HAP-1 (cell line): Measurements from ENCODE around the gene MREG.

Experiments
- DNase-seq, 2 experiments: peaks; one replicate each; pipeline ENCODE4 v3.0.0-alpha.2; 2016 to 2020; ENCODE audit warnings: low spot score in 2 of 2
- H3K27me3 ChIP-seq: fragments of 250-450 bp; sonication (Bioruptor Pico); 2 replicates; pipeline ENCODE4 v1.5.1; 2020; ENCODE audit warnings: low read depth, mild to moderate bottlenecking, moderate library complexity
- H3K36me3 ChIP-seq: fragments of 250-450 bp; sonication (Bioruptor Pico); replicated peaks from 2 replicates; pipeline ENCODE4 v1.5.1; 2020; ENCODE audit warnings: mild to moderate bottlenecking
- H3K4me1 ChIP-seq: fragments of 250-450 bp; sonication (Bioruptor Pico); 2 replicates; pipeline ENCODE4 v1.5.1; 2020; ENCODE audit warnings: mild to moderate bottlenecking
- H3K4me3 ChIP-seq: fragments of 250-450 bp; sonication (Bioruptor Pico); 2 replicates; pipeline ENCODE4 v1.5.1; 2020; ENCODE audit warnings: mild to moderate bottlenecking, moderate library complexity
- H3K9me3 ChIP-seq: fragments of 250-450 bp; sonication (Bioruptor Pico); 2 replicates; pipeline ENCODE4 v1.5.1; 2020; ENCODE audit warnings: mild to moderate bottlenecking, moderate library complexity
- in situ Hi-C: fragments of 300-500 bp; cut with MboI; formaldehyde crosslinking; loops from 3 replicates; pipeline ENCODE4 v1.14.3; 2020; ENCODE audit warnings: low sequenced_read_pairs, inconsistent platforms, mixed read lengths

Gene MREG, protein sequence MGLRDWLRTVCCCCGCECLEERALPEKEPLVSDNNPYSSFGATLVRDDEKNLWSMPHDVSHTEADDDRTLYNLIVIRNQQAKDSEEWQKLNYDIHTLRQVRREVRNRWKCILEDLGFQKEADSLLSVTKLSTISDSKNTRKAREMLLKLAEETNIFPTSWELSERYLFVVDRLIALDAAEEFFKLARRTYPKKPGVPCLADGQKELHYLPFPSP

DNA sequence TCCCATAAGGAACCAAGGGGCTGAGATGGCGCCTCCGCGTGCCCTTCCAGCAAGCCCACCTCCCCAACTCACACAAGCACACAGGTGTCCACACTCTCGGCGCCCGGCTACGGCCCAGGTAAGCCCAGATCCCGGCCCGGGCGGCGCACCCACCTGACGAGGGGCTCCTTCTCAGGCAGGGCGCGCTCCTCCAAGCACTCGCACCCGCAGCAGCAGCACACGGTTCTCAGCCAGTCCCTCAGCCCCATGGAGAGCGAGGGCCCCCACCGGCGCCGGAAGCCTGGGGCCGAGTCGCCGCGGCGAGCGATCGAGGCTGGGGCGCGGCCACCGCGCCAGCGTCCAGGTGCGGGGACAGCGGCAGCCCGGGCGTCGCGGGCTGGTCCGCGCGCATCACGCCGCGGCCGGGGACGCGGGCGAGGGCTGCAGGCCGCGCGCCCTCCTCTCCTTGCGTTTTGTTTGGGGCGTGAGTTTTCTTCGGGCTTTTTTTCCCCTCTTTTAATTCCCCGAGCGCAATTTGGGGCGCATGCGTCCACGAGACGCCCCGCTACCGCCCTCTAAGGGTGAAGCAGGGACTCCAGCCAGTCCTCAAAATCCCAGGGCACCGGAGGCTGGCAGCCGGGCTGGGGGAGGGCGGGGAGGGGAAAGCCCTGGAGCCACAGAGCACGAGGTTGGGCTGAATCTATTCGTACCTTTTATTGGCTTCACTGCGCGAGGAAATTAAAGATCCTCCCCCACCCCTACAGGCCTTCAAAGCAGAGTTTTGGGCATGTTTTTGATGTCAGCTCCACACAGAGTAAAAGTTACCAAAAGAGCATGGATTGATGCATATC is at the start of gene MREG:
Gene MREG, minus strand, starts transcription at position 472 of the 830 bp plus-strand sequence. Its CDS starts 224 bp downstream, at position 248.
- Histone ChIP-seq H3K4me1 (peaks cover 14% of the 10 kb centered on the region), H3K9me3 (no peaks in the 10 kb centered on the region), H3K27me3 (no peaks in the 10 kb centered on the region), H3K36me3 (no peaks in the 10 kb centered on the region), H3K4me3 (peak within 1 kb of the TSS; percentile 71)
- peak; percentile 80 to 94 for DNase-seq
- in situ Hi-C loops = no loop called here

DNA sequence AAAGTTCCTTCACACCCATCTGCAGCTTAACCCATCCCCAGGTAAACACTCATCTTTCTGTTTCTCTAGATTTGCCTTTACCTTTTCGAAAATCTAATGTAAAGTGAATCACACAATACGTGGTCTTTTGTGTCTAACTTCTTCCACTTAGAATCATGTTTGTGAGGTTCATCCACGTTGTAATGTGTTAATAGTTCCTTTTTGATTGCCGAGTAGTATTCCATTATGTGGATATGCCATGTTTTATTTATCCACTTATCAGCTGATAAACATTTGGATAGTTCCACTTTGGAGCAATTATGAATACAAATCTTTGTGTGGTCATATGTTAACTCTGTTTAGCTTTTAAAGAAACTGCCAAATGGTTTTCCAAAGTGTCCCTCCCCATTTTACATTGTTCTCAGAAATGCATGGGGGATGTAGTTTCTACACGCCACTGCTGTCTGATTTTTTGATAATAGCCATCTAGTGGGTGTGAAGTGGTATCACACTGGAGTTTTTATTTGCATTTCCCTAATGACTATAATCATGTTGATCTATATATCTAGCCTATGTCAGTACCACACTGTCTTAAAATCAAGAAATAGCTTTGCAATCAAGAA is 46.0 kb upstream of the MREG start:
- in situ Hi-C loops = no loop called here
- no peak overlapping the region for H3K4me3 ChIP-seq
- H3K4me1 ChIP-seq = peaks cover 3% of the 10 kb centered on the region
- H3K9me3 ChIP-seq = no peaks in the 10 kb centered on the region
- no peaks in the 10 kb centered on the region for H3K27me3 ChIP-seq
- DNase-seq = peak in 1 of 2 experiments; percentile 6
- H3K36me3 ChIP-seq = peaks cover 13% of the 10 kb centered on the region

DNA sequence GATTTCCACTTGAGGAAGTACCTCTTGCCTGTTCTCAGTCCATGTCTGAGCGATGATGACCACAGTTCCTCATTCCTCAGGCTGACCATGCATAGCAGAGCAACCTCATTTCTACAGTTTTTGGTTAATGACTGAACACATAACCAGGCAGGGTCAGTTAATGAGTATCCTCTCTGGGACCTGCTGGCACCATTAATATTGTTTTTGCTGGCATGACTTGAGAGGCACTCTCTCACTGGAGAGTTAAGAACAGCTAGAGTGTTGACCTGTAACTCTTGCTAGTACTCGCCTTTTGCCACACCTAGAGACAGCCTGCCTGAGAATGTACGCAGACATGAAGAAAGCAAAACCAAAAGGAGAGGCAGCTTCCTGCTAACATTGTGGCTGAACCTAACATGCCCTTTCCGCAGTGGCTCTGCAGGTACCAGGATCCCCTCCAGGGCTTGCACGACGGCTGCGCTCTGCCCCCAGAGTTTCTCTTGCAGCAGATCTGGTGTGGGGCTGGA is 44.4 kb upstream of the MREG start:
- H3K4me1 ChIP-seq = peaks cover 3% of the 10 kb centered on the region
- in situ Hi-C loops = no loop called here
- H3K36me3 ChIP-seq = peaks cover 7% of the 10 kb centered on the region
- H3K4me3 ChIP-seq = no peak overlapping the region
- H3K27me3 ChIP-seq = no peaks in the 10 kb centered on the region
- no peak for DNase-seq
- no peaks in the 10 kb centered on the region for H3K9me3 ChIP-seq

GRCh38 chr2:216056739-216057138 is 43.4 kb upstream of the MREG start:
- in situ Hi-C loops = no loop called here
- peak in 1 of 2 experiments; percentile 10 for DNase-seq
- no peaks in the 10 kb centered on the region for H3K27me3 ChIP-seq
- peaks cover 3% of the 10 kb centered on the region for H3K4me1 ChIP-seq
- H3K4me3 ChIP-seq = no peak overlapping the region
- H3K36me3 ChIP-seq = peaks cover 7% of the 10 kb centered on the region; the same call in 1 of the 2 replicates
- H3K9me3 ChIP-seq = no peaks in the 10 kb centered on the region

DNA sequence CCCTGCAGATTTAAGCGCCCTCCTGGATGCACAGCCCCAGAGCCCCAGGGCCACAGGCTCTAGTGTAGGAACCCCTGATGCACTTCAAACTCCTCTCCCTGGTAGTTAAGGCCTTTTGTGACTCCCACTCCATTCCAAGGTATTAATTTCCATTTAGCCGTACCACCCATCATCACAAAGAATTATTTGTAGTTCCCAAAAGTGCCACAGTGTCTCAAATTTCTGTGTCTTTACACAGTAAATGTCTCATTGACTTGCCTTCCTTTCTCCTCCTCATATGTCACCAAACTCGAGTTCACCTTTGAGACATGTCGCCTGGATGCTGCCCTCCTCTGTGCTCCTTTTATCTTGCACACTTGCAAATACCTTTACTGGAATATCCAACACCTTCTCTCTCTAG is 42.3 kb upstream of the MREG start:
- in situ Hi-C loops = no loop called here
- DNase-seq = no peak
- no peak overlapping the region for H3K4me3 ChIP-seq
- peaks cover 3% of the 10 kb centered on the region for H3K4me1 ChIP-seq
- H3K9me3 ChIP-seq = no peaks in the 10 kb centered on the region
- H3K36me3 ChIP-seq = peaks cover 7% of the 10 kb centered on the region; the same call in 1 of the 2 replicates
- H3K27me3 ChIP-seq = no peaks in the 10 kb centered on the region

GRCh38 chr2:216052420-216052819 is 39.1 kb upstream of the MREG start:
- Histone ChIP-seq H3K9me3 (no peaks in the 10 kb centered on the region), H3K27me3 (no peaks in the 10 kb centered on the region), H3K4me1 (peaks cover 3% of the 10 kb centered on the region), H3K36me3 (no peaks in the 10 kb centered on the region), H3K4me3 (no peak overlapping the region)
- in situ Hi-C loops = no loop called here
- DNase-seq = no peak

DNA sequence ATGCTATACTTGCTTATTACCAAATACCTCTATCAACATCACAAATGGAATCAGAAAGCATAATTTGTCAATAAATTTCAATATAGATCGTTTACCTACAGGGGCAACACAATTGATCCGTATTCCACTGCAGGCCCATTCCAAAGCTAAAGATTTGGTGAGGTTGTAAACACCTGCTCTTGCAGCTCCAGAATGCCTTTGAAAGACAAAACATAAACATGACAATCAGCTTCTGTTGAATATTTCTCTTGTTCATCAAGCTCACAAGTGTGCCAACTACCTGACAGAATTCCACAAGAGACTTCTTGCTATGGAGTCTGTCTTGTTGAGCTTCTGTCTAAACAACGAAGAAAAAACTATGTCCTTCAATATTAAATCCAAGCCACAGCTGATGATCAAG is 38.0 kb upstream of the MREG start:
- Histone ChIP-seq H3K9me3 (no peaks in the 10 kb centered on the region), H3K36me3 (0 out of 2 replicates have a peak, but pooled peaks cover 4% of the 10 kb centered on the region), H3K27me3 (no peaks in the 10 kb centered on the region), H3K4me1 (no peaks in the 10 kb centered on the region; the same call in 1 of the 2 replicates), H3K4me3 (no peak overlapping the region)
- in situ Hi-C loops = no loop called here
- no peak for DNase-seq

DNA sequence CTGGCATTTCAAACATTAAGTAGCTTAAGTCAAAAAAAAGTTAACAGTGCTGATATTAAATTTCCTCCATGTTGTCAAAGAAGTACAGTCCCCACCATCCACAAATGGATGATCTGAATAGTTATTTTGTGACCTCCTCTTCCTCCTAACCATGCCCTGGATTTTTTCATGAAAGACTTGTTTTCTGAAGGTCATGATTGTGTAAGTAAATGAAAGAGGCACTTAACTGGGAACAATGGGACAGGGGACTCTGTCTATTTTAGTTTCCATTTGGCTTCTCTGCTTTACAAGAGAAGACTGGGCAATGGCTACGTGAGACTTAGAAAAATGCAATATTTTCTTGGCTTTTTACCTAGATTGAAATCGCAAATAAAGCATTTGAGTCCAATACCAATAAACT is 36.1 kb upstream of the MREG start:
- H3K4me1 ChIP-seq = no peaks in the 10 kb centered on the region; the same call in 1 of the 2 replicates
- H3K27me3 ChIP-seq = no peaks in the 10 kb centered on the region
- no peaks in the 10 kb centered on the region for H3K9me3 ChIP-seq
- no peak for DNase-seq
- no peak overlapping the region for H3K4me3 ChIP-seq
- in situ Hi-C loops = no loop called here
- H3K36me3 ChIP-seq = 0 out of 2 replicates have a peak, but pooled peaks cover 4% of the 10 kb centered on the region

- in situ Hi-C loops = no loop called here
- H3K27me3 ChIP-seq = no peaks in the 10 kb centered on the region
- H3K9me3 ChIP-seq = no peaks in the 10 kb centered on the region
- 0 out of 2 replicates have a peak, but pooled peaks cover 4% of the 10 kb centered on the region for H3K36me3 ChIP-seq
- no peak for DNase-seq
- H3K4me3 ChIP-seq = no peak overlapping the region
- no peaks in the 10 kb centered on the region; the same call in 1 of the 2 replicates for H3K4me1 ChIP-seq
Measured at GRCh38 chr2:216047397-216047796, 34.0 kb upstream of the MREG start.

- Histone ChIP-seq H3K4me3 (no peak overlapping the region), H3K36me3 (0 out of 2 replicates have a peak, but pooled peaks cover 4% of the 10 kb centered on the region), H3K9me3 (no peaks in the 10 kb centered on the region), H3K4me1 (no peaks in the 10 kb centered on the region; the same call in 1 of the 2 replicates), H3K27me3 (no peaks in the 10 kb centered on the region)
- in situ Hi-C loops = no loop called here
- DNase-seq = no peak
Measured at GRCh38 chr2:216044883-216045486, 31.6 kb upstream of the MREG start.

DNA sequence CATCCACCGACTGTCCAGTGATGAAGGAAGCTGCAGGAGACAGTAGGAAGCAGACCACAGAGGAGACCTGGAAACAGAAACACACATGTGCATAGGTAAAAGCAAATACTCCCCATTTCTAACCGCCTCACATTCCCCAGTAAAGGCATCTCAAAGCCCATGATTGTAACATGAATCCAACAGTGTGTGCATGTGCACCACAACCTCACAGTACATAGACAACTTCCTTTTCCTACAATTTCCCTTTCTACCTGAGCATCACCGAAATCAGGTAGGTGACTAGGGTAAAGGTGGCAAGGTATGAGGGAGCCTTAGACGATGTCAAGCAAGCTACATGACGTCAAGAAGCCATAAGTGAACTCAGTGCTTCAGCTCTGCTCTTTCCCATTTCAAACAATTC is 30.6 kb upstream of the MREG start:
- H3K9me3 ChIP-seq = no peaks in the 10 kb centered on the region

GRCh38 chr2:216041438-216041837 is 28.1 kb upstream of the MREG start:
- H3K36me3 ChIP-seq = no peaks in the 10 kb centered on the region
- no peaks in the 10 kb centered on the region for H3K4me1 ChIP-seq
- in situ Hi-C loops = no loop called here
- no peaks in the 10 kb centered on the region for H3K9me3 ChIP-seq
- no peak overlapping the region for H3K4me3 ChIP-seq
- no peaks in the 10 kb centered on the region for H3K27me3 ChIP-seq
- DNase-seq = no peak

More for the DNA sequence above, 30.6 kb upstream of the MREG start:
- H3K36me3 ChIP-seq = 0 out of 2 replicates have a peak, but pooled peaks cover 4% of the 10 kb centered on the region
- DNase-seq = no peak
- H3K27me3 ChIP-seq = no peaks in the 10 kb centered on the region
- in situ Hi-C loops = no loop called here
- no peak overlapping the region for H3K4me3 ChIP-seq
- H3K4me1 ChIP-seq = no peaks in the 10 kb centered on the region; the same call in 1 of the 2 replicates

DNA sequence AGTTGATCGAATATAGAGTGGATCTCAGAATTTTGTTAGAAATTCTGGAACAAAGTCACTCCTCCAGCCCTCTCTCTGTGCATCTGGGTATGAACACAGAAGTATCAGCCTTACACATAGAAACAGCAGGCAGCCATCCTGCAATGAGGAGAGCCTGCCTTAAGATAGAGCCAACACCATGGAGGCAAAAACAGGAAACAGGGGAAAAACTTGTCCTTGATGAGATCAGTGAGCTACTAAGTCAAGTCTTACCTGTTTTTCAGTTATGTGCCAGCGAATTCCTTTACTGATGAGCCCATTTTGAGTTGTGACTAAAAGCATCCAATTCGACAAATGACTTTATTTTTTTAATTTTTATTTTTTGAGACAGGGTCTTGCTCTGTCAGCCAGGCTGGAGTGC is 26.6 kb upstream of the MREG start:
- no peak for DNase-seq
- Histone ChIP-seq H3K36me3 (no peaks in the 10 kb centered on the region), H3K4me1 (no peaks in the 10 kb centered on the region), H3K9me3 (no peaks in the 10 kb centered on the region), H3K4me3 (no peak overlapping the region), H3K27me3 (no peaks in the 10 kb centered on the region)
- in situ Hi-C loops = no loop called here
